ENCODE measurements around the gene TNFAIP2. TPM values are rescaled to one million over a fixed set of nuclear protein-coding genes. Genes with fewer than 3 reads are reported as not detected.

TNFAIP2 gene
- total and polyA plus RNA-seq, 2 of the 4 experiments (the other 2 are of a cell fraction), result 6.3 to 9.6 TPM

GRCh38 chr14:103107941-103108748 is 15.1 kb upstream of the TNFAIP2 start:
- in situ Hi-C loops (cut with MboI; ENCODE audit: low sequenced_read_pairs), result no loop called here
- H3K9me3 ChIP-seq (ENCODE audit: control insufficient read depth, insufficient read depth, low read length), result no peaks in the 10 kb centered on the region
- H3K4me1 ChIP-seq (ENCODE audit: control insufficient read depth, insufficient read depth, low read length), result peaks cover 33% of the 10 kb centered on the region
- no peak overlapping the region; the same call in 1 of the 2 replicates for H3K27ac ChIP-seq (ENCODE audit: insufficient read depth, low read length)
- H4K91ac ChIP-seq (ENCODE audit: insufficient read depth, low read depth, low read length), result peak overlapping the region; percentile 78
- H4K20me1 ChIP-seq (ENCODE audit: insufficient read depth, low read length), result no peaks in the 10 kb centered on the region
- H3K9me1 ChIP-seq (ENCODE audit: insufficient read depth, low read length), result peaks cover 12% of the 10 kb centered on the region; the same call in 1 of the 2 replicates
- peak overlapping the region; percentile 20 for H4K5ac ChIP-seq (ENCODE audit: low read depth, low read length)
- peak overlapping the region; percentile 0; the same call in 1 of the 2 replicates for H3K23ac ChIP-seq (ENCODE audit: low read depth, low read length)
- 71% methylated on average over 19 of the region's 28 CpGs; no CpG with 5 or more reads in 1 of the 2 experiments for WGBS, 2 experiments (ENCODE audit: extremely low coverage in 2 of 2, insufficient read length in 1 of 2)
- H2BK5ac ChIP-seq (ENCODE audit: low read depth, low read length, poor library complexity, severe bottlenecking), result peak overlapping the region; percentile 37
- H2AK5ac ChIP-seq (ENCODE audit: low read depth, low read length), result peak overlapping the region; percentile 95
- H2BK120ac ChIP-seq (ENCODE audit: low read depth, low read length), result peak overlapping the region; percentile 72
- no peaks in the 10 kb centered on the region for H3K79me1 ChIP-seq (ENCODE audit: low read depth in 1 of 2, low read length in 2 of 2)
- no peaks in the 10 kb centered on the region for H3K36me3 ChIP-seq (ENCODE audit: control insufficient read depth, insufficient read depth, low read length)
- ChIA-PET POLR2A (ENCODE audit: unreplicated experiment) (no interaction called here), CTCF (no interaction called here)
- H3K27me3 ChIP-seq (ENCODE audit: control insufficient read depth, insufficient read depth, low read length), result peaks cover 16% of the 10 kb centered on the region
- H2AFZ ChIP-seq (replicated peaks; ENCODE audit: low read length, poor library complexity), result peak overlapping the region; percentile 67
- intact Hi-C loops (cut with micrococcal nuclease), result no loop called here
- dilution Hi-C loops (cut with HindIII; ENCODE audit: low sequenced_read_pairs, unreplicated experiment), result no loop called here
- peak overlapping the region; percentile 60 to 89; a peak in 3 of 4 replicates for H4K8ac ChIP-seq (ENCODE audit: low read depth in 2 of 2, low read length in 2 of 2)
- H2AK9ac ChIP-seq (replicated peaks; ENCODE audit: low read depth, low read length, poor library complexity), result peak overlapping the region; percentile 29
- peak overlapping the region; percentile 71; the same call in 1 of the 2 replicates for H3K14ac ChIP-seq (replicated peaks; ENCODE audit: low read depth, low read length)
- TF ChIP-seq MXI1 (IDR thresholded peaks at IDR 0.05; ENCODE audit: borderline replicate concordance, low read depth, low read length) (no peak), CHD1 (IDR thresholded peaks at IDR 0.05; ENCODE audit: low read depth, low read length) (no peak), RCOR1 (IDR thresholded peaks at IDR 0.05; ENCODE audit: insufficient replicate concordance, low read length) (no peak), SMC3 (IDR thresholded peaks at IDR 0.05; ENCODE audit: low read depth, low read length) (no peak)
- TF ChIP-seq, protein P1, sequence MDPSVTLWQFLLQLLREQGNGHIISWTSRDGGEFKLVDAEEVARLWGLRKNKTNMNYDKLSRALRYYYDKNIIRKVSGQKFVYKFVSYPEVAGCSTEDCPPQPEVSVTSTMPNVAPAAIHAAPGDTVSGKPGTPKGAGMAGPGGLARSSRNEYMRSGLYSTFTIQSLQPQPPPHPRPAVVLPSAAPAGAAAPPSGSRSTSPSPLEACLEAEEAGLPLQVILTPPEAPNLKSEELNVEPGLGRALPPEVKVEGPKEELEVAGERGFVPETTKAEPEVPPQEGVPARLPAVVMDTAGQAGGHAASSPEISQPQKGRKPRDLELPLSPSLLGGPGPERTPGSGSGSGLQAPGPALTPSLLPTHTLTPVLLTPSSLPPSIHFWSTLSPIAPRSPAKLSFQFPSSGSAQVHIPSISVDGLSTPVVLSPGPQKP (IDR thresholded peaks at IDR 0.05; ENCODE audit: borderline replicate concordance, low read depth, low read length), result no peak
- TF ChIP-seq, protein P2, sequence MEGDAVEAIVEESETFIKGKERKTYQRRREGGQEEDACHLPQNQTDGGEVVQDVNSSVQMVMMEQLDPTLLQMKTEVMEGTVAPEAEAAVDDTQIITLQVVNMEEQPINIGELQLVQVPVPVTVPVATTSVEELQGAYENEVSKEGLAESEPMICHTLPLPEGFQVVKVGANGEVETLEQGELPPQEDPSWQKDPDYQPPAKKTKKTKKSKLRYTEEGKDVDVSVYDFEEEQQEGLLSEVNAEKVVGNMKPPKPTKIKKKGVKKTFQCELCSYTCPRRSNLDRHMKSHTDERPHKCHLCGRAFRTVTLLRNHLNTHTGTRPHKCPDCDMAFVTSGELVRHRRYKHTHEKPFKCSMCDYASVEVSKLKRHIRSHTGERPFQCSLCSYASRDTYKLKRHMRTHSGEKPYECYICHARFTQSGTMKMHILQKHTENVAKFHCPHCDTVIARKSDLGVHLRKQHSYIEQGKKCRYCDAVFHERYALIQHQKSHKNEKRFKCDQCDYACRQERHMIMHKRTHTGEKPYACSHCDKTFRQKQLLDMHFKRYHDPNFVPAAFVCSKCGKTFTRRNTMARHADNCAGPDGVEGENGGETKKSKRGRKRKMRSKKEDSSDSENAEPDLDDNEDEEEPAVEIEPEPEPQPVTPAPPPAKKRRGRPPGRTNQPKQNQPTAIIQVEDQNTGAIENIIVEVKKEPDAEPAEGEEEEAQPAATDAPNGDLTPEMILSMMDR (conservative IDR thresholded peaks at IDR 0.05; ENCODE audit: low read depth, low read length), result no peak
- no peak for ATAC-seq (ENCODE audit: low read depth)
- no peak overlapping the region for H3K56ac ChIP-seq (ENCODE audit: extremely low read depth, insufficient read depth, low read length)
- H3K4me2 ChIP-seq (ENCODE audit: low read depth, low read length), result no peak overlapping the region
- H3K9ac ChIP-seq (ENCODE audit: low read depth, low read length), result no peak overlapping the region; the same call in 1 of the 2 replicates
- peak overlapping the region; percentile 71 for H3K18ac ChIP-seq (ENCODE audit: low read depth, low read length)
- peak overlapping the region; percentile 70 for H3K4ac ChIP-seq (ENCODE audit: low read depth, low read length)
- no peak for DNase-seq
- H3K4me3 ChIP-seq (ENCODE audit: insufficient read depth, low read depth, low read length), result no peak overlapping the region
- H2BK20ac ChIP-seq (ENCODE audit: low read depth, low read length), result peak overlapping the region; percentile 58
- BruUV-seq (replicated peaks), result no TSS peak
- peak overlapping the region; percentile 81; the same call in 2 of the 3 replicates for H2BK15ac ChIP-seq (ENCODE audit: low read depth, low read length)

All from IMR-90 (cell line).